Thyroid gland (tissue), 4 donors: ENCODE data around the gene MED6. TPM values are rescaled to one million over a fixed set of nuclear protein-coding genes. Genes with fewer than 3 reads are reported as not detected.

Source experiments
- DNase-seq, 2 donors: peaks; one replicate each; pipeline ENCODE4 v3.0.0-alpha.2; 2019
- H3K27ac ChIP-seq, 3 donors: fragments of 200-600 bp; sonication (generic); 1 replicate in 2 of 3; 2 replicates in 1 of 3; pipeline ENCODE4 v1.5.1; 2016 to 2019; ENCODE audit warnings: mild to moderate bottlenecking in 1 of 3, moderate library complexity in 1 of 3
- H3K27me3 ChIP-seq: fragments of 200-600 bp; sonication (generic); one replicate; pipeline ENCODE4 v1.5.1; 2019
- H3K36me3 ChIP-seq, 2 donors: fragments of 200-600 bp; sonication (generic); one replicate each; pipeline ENCODE4 v1.5.1; 2016 to 2019
- H3K4me1 ChIP-seq, 2 donors: fragments of 200-600 bp; sonication (generic); one replicate each; pipeline ENCODE4 v1.5.1; 2017 to 2019
- H3K4me3 ChIP-seq, 3 donors: fragments of 200-600 bp; sonication (generic); replicated peaks in 1 of 3; 1 replicate in 2 of 3; 2 replicates in 1 of 3; pipeline ENCODE4 v1.5.1; 2016; ENCODE audit warnings: mild to moderate bottlenecking in 1 of 3
- H3K9me3 ChIP-seq: fragments of 200-600 bp; sonication (generic); one replicate; pipeline ENCODE4 v1.5.1; 2017
- CTCF ChIP-seq, 6 experiments: fragments of 200-600 bp in 3 of 6; fragments of 450-650 bp in 3 of 6; sonication (generic) in 3 of 6; IDR thresholded peaks; one replicate each; pipeline ENCODE4 v1.5.1; 2016 to 2019; ENCODE audit warnings: antibody characterized with exemption in 6 of 6, mild to moderate bottlenecking in 2 of 6, inconsistent platforms in 1 of 6, moderate library complexity in 1 of 6
- POLR2A ChIP-seq, 2 donors: fragments of 450-650 bp; IDR thresholded peaks; one replicate each; pipeline ENCODE4 v1.6.1; 2017; ENCODE audit warnings: antibody characterized with exemption in 2 of 2, mild to moderate bottlenecking in 2 of 2, moderate library complexity in 1 of 2
- WGBS, 2 donors: methylation state at CpG; one replicate each; pipeline ENCODE4 v1.1.5; 2017; 5-methylcytosine and 5-hydroxymethylcytosine counted together
- intact Hi-C: fragments of 100-400 bp; cut with DNase I; formaldehyde crosslinking; loops from one replicate; pipeline ENCODE4 v1.15.1; 2023
- total RNA-seq, 4 donors: library from RNA; depleted of rRNA; stranded (reverse); fragments of >200 nt; gene quantifications; one replicate each; pipeline ENCODE4 v1.2.3, GENCODE V29; 2016

MED6 gene
- total RNA-seq, 4 donors from 2014 or later: 35.2 to 74.3 (median 51.0) TPM

- 82 to 84% methylated on average over 3 of the region's 3 CpGs for WGBS, 2 donors
- Histone ChIP-seq H3K27ac (no peak overlapping the region), H3K4me1 (no peaks in the 10 kb centered on the region), H3K27me3 (no peaks in the 10 kb centered on the region), H3K36me3 (peaks cover 33 to 58% of the 10 kb centered on the region in 2 donors), H3K9me3 (no peaks in the 10 kb centered on the region), H3K4me3 (no peak overlapping the region)
- DNase-seq: no peak
- TF ChIP-seq CTCF (IDR thresholded peaks at IDR 0.05): no peak
- TF ChIP-seq POLR2A (IDR thresholded peaks at IDR 0.05): no peak
- intact Hi-C loops: no loop called here
These were observed 15.2 kb downstream of the MED6 start for GRCh38 chr14:70585231-70585630.

- H3K9me3 ChIP-seq: no peaks in the 10 kb centered on the region
- DNase-seq: no peak
- 96% methylated on average over 2 of the region's 2 CpGs for WGBS, 2 donors
- H3K4me1 ChIP-seq: no peaks in the 10 kb centered on the region
- intact Hi-C loops: no loop called here
- no peak overlapping the region for H3K27ac ChIP-seq
- no peak overlapping the region for H3K4me3 ChIP-seq
- no peaks in the 10 kb centered on the region for H3K27me3 ChIP-seq
- H3K36me3 ChIP-seq: peaks cover 0 to 8% of the 10 kb centered on the region in 2 donors
- TF ChIP-seq CTCF (IDR thresholded peaks at IDR 0.05) (no peak), POLR2A (IDR thresholded peaks at IDR 0.05) (no peak)
These were observed 23.6 kb downstream of the MED6 start for GRCh38 chr14:70576891-70577290.

- Histone ChIP-seq H3K36me3 (no peaks in the 10 kb centered on the region), H3K27ac (no peak overlapping the region), H3K9me3 (no peaks in the 10 kb centered on the region), H3K4me1 (no peaks in the 10 kb centered on the region), H3K27me3 (no peaks in the 10 kb centered on the region), H3K4me3 (no peak overlapping the region)
- WGBS, 2 donors: 93 to 95% methylated on average over 1 of the region's 1 CpG
- DNase-seq: no peak
- TF ChIP-seq CTCF (IDR thresholded peaks at IDR 0.05): no peak
- no peak for TF ChIP-seq POLR2A (IDR thresholded peaks at IDR 0.05)
- intact Hi-C loops: no loop called here
These were observed 27.4 kb downstream of the MED6 start for GRCh38 chr14:70573050-70573449.

- Histone ChIP-seq H3K4me1 (no peaks in the 10 kb centered on the region), H3K4me3 (no peak overlapping the region), H3K27ac (no peak overlapping the region), H3K27me3 (no peaks in the 10 kb centered on the region), H3K36me3 (no peaks in the 10 kb centered on the region), H3K9me3 (no peaks in the 10 kb centered on the region)
- TF ChIP-seq POLR2A (IDR thresholded peaks at IDR 0.05) (no peak), CTCF (IDR thresholded peaks at IDR 0.05) (no peak)
- DNase-seq: no peak
- 92 to 96% methylated on average over 2 of the region's 2 CpGs for WGBS, 2 donors
- intact Hi-C loops: no loop called here
These were observed 29.3 kb downstream of the MED6 start for GRCh38 chr14:70571139-70571538.

GRCh38 chr14:70567791-70568190 is 32.7 kb downstream of the MED6 start:
- Histone ChIP-seq H3K27ac (no peak overlapping the region), H3K27me3 (no peaks in the 10 kb centered on the region), H3K36me3 (peaks cover 0 to 10% of the 10 kb centered on the region in 2 donors), H3K4me3 (no peak overlapping the region), H3K4me1 (no peaks in the 10 kb centered on the region), H3K9me3 (no peaks in the 10 kb centered on the region)
- intact Hi-C loops: no loop called here
- 45 to 52% methylated on average over 2 of the region's 2 CpGs for whole genome bisulfite sequencing, 2 donors
- DNase-seq: no peak
- TF ChIP-seq CTCF (IDR thresholded peaks at IDR 0.05) (peak in 1 of 6 experiments; percentile 28), POLR2A (IDR thresholded peaks at IDR 0.05) (no peak)
